ENCODE results near the gene SRP54. TPM values are rescaled to one million over a fixed set of nuclear protein-coding genes. Genes with fewer than 3 reads are reported as not detected.

The SRP54 gene
- total and polyA plus RNA-seq, 2 of the 8 experiments (the other 6 are each of a cell fraction or from before 2014, with no cell fraction given): 19.7 to 60.0 TPM

DNA sequence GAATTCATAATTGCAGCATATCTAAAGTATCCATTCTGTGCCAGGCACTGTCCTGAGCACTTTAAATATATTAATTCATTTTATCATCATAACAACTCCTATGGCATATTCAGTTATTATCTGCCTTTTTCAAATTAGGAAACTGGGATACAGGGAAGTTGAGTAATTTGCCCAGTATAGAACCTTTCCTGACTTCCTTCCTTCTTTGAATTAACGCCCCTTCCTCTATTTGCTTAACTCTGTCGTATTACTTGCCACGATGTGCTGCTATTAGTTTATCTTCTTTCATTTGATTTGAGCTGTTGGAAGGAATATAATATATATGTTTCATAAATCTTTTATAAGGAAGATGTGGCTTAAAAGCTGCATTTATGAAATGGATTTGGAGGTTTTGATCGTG lies 37.9 kb downstream of the SRP54 start (continued):
- TF ChIP-seq, protein P1, sequence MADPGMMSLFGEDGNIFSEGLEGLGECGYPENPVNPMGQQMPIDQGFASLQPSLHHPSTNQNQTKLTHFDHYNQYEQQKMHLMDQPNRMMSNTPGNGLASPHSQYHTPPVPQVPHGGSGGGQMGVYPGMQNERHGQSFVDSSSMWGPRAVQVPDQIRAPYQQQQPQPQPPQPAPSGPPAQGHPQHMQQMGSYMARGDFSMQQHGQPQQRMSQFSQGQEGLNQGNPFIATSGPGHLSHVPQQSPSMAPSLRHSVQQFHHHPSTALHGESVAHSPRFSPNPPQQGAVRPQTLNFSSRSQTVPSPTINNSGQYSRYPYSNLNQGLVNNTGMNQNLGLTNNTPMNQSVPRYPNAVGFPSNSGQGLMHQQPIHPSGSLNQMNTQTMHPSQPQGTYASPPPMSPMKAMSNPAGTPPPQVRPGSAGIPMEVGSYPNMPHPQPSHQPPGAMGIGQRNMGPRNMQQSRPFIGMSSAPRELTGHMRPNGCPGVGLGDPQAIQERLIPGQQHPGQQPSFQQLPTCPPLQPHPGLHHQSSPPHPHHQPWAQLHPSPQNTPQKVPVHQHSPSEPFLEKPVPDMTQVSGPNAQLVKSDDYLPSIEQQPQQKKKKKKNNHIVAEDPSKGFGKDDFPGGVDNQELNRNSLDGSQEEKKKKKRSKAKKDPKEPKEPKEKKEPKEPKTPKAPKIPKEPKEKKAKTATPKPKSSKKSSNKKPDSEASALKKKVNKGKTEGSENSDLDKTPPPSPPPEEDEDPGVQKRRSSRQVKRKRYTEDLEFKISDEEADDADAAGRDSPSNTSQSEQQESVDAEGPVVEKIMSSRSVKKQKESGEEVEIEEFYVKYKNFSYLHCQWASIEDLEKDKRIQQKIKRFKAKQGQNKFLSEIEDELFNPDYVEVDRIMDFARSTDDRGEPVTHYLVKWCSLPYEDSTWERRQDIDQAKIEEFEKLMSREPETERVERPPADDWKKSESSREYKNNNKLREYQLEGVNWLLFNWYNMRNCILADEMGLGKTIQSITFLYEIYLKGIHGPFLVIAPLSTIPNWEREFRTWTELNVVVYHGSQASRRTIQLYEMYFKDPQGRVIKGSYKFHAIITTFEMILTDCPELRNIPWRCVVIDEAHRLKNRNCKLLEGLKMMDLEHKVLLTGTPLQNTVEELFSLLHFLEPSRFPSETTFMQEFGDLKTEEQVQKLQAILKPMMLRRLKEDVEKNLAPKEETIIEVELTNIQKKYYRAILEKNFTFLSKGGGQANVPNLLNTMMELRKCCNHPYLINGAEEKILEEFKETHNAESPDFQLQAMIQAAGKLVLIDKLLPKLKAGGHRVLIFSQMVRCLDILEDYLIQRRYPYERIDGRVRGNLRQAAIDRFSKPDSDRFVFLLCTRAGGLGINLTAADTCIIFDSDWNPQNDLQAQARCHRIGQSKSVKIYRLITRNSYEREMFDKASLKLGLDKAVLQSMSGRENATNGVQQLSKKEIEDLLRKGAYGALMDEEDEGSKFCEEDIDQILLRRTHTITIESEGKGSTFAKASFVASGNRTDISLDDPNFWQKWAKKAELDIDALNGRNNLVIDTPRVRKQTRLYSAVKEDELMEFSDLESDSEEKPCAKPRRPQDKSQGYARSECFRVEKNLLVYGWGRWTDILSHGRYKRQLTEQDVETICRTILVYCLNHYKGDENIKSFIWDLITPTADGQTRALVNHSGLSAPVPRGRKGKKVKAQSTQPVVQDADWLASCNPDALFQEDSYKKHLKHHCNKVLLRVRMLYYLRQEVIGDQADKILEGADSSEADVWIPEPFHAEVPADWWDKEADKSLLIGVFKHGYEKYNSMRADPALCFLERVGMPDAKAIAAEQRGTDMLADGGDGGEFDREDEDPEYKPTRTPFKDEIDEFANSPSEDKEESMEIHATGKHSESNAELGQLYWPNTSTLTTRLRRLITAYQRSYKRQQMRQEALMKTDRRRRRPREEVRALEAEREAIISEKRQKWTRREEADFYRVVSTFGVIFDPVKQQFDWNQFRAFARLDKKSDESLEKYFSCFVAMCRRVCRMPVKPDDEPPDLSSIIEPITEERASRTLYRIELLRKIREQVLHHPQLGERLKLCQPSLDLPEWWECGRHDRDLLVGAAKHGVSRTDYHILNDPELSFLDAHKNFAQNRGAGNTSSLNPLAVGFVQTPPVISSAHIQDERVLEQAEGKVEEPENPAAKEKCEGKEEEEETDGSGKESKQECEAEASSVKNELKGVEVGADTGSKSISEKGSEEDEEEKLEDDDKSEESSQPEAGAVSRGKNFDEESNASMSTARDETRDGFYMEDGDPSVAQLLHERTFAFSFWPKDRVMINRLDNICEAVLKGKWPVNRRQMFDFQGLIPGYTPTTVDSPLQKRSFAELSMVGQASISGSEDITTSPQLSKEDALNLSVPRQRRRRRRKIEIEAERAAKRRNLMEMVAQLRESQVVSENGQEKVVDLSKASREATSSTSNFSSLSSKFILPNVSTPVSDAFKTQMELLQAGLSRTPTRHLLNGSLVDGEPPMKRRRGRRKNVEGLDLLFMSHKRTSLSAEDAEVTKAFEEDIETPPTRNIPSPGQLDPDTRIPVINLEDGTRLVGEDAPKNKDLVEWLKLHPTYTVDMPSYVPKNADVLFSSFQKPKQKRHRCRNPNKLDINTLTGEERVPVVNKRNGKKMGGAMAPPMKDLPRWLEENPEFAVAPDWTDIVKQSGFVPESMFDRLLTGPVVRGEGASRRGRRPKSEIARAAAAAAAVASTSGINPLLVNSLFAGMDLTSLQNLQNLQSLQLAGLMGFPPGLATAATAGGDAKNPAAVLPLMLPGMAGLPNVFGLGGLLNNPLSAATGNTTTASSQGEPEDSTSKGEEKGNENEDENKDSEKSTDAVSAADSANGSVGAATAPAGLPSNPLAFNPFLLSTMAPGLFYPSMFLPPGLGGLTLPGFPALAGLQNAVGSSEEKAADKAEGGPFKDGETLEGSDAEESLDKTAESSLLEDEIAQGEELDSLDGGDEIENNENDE (IDR thresholded peaks at IDR 0.05; ENCODE audit: insufficient replicate concordance, low read length): no peak
- TF ChIP-seq JUND (IDR thresholded peaks at IDR 0.05; ENCODE audit: low read length): no peak
- TF ChIP-seq CBX8 (IDR thresholded peaks at IDR 0.05; ENCODE audit: borderline replicate concordance, low read depth, low read length): no peak
- TF ChIP-seq, protein P2, sequence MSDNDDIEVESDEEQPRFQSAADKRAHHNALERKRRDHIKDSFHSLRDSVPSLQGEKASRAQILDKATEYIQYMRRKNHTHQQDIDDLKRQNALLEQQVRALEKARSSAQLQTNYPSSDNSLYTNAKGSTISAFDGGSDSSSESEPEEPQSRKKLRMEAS (IDR thresholded peaks at IDR 0.05): no peak
- TF ChIP-seq SIN3A (conservative IDR thresholded peaks at IDR 0.05 in 1 of 2, IDR thresholded peaks at IDR 0.05 in 1 of 2; ENCODE audit: low read depth in 1 of 2, low read length in 2 of 2): no peak
- no peak for TF ChIP-seq RNF2 (IDR thresholded peaks at IDR 0.05; ENCODE audit: borderline replicate concordance, low read depth, low read length, missing control alignments, poor library complexity, severe bottlenecking)
- TF ChIP-seq SP1 (IDR thresholded peaks at IDR 0.05; ENCODE audit: low read depth, low read length): no peak
- no peak for TF ChIP-seq EZH2 (IDR thresholded peaks at IDR 0.05; ENCODE audit: low read depth, low read length, severe bottlenecking)

All from H1 (cell line).